B cell (primary cell): ENCODE data around the gene TBC1D20.

Experiments used
- CTCF ChIP-seq: fragments of 200-600 bp; IDR thresholded peaks from one replicate; pipeline ENCODE4 v1.8.0; 2022; ENCODE audit warnings: antibody characterized with exemption, mild to moderate bottlenecking
- EZH2 ChIP-seq: IDR thresholded peaks from 2 replicates; pipeline ENCODE4 v1.6.1; 2012; ENCODE audit warnings: borderline replicate concordance, low read depth, mild to moderate bottlenecking, moderate library complexity, low read length; ENCODE audit not compliant: insufficient read depth, poor library complexity, severe bottlenecking

DNA sequence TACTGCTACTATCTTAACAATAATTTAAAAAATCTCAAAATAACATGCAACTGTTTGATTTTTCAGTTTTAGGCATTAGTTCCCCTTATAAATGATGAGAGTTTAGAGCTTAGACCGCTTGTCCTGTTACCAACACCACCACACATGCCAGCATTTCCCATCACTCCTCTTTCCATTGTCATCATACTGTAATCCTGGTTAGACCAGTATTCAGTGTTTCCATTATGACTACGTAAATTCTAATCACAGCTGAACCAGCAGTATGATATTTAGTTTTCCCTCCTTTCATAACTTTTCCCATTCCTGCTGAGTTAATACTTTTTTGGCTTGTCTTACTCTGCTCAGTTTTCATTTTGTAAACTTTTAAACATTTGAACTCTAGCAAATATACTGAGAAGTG, 12.2 kb upstream of the TBC1D20 start:
- no peak for TF ChIP-seq CTCF
- TF ChIP-seq EZH2 = no peak
